OCI-LY7 (cell line): ENCODE results near the gene TTLL9. TPM values are rescaled to one million over a fixed set of nuclear protein-coding genes. Genes with fewer than 3 reads are reported as not detected.

Experiments used
- BruUV-seq: library from RNA; stranded (reverse); fragments of 400-500 nt; replicated peaks from 2 replicates; lab custom pipeline; 2021; lab: Mats Ljungman, UMichigan
- CTCF ChIA-PET: fragments of 300-600 bp; sonication (Branson Sonifier 250); formaldehyde crosslinking; loops from one replicate; lab custom pipeline; 2022; ENCODE audit warnings: antibody characterized with exemption; ENCODE audit not compliant: unreplicated experiment; lab: Charles Lee
- POLR2A ChIA-PET: fragments of 300-600 bp; sonication (Branson Sonifier 250); formaldehyde crosslinking; loops from one replicate; lab custom pipeline; 2022; ENCODE audit warnings: antibody characterized with exemption; lab: Charles Lee
- DNase-seq: peaks from one replicate; pipeline ENCODE4 v3.0.0-alpha.2; 2015; ENCODE audit warnings: low spot score
- H2AFZ ChIP-seq: fragments of 200-600 bp; sonication (generic), shearing (Covaris generic); 2 replicates; pipeline ENCODE4 v1.6.1; 2014; ENCODE audit warnings: mild to moderate bottlenecking, antibody characterized with exemption, low read length, moderate library complexity
- H3K27ac ChIP-seq: fragments of 200-600 bp; sonication (generic); 2 replicates; pipeline ENCODE4 v1.5.1; 2014; ENCODE audit warnings: mixed run types, low read depth, mild to moderate bottlenecking, moderate library complexity, low read length, inconsistent platforms; ENCODE audit not compliant: poor library complexity, severe bottlenecking
- H3K36me3 ChIP-seq: fragments of 200-600 bp; sonication (generic); 2 replicates; pipeline ENCODE4 v1.6.1; 2014; ENCODE audit warnings: mild to moderate bottlenecking, antibody characterized with exemption, low read length, moderate library complexity, mixed read lengths; ENCODE audit not compliant: insufficient read depth
- H3K4me1 ChIP-seq: fragments of 200-600 bp; sonication (generic); 2 replicates; pipeline ENCODE4 v1.5.1; 2014; ENCODE audit warnings: mild to moderate bottlenecking, low read length; ENCODE audit not compliant: insufficient read depth, poor library complexity, severe bottlenecking
- H3K4me2 ChIP-seq: fragments of 200-600 bp; sonication (generic); 2 replicates; pipeline ENCODE4 v1.6.1; 2014; ENCODE audit warnings: mild to moderate bottlenecking, low read length
- H3K4me3 ChIP-seq: fragments of 200-600 bp; sonication (generic); 2 replicates; pipeline ENCODE4 v1.5.1; 2014; ENCODE audit warnings: mild to moderate bottlenecking, low read depth, low read length; ENCODE audit not compliant: poor library complexity, severe bottlenecking
- H3K79me2 ChIP-seq: fragments of 200-600 bp; sonication (generic); 2 replicates; pipeline ENCODE4 v1.6.1; 2016; ENCODE audit warnings: low read depth, mild to moderate bottlenecking, low read length, moderate library complexity, mixed read lengths; ENCODE audit not compliant: insufficient read depth
- H3K9me2 ChIP-seq: fragments of 200-600 bp; sonication (generic); 2 replicates; pipeline ENCODE4 v1.6.1; 2016; ENCODE audit warnings: mild to moderate bottlenecking, low read length, mixed read lengths; ENCODE audit not compliant: insufficient read depth
- H3K9me3 ChIP-seq: fragments of 200-600 bp; sonication (generic); 2 replicates; pipeline ENCODE4 v1.6.1; 2014; ENCODE audit warnings: mild to moderate bottlenecking, mixed run types, low read length, mixed read lengths
- H4K20me1 ChIP-seq: fragments of 200-600 bp; sonication (generic); 2 replicates; pipeline ENCODE4 v1.6.1; 2014; ENCODE audit warnings: mild to moderate bottlenecking, antibody characterized with exemption, low read length, moderate library complexity, mixed read lengths; ENCODE audit not compliant: insufficient read depth
- CTCF ChIP-seq: fragments of 200-600 bp; sonication (generic); conservative IDR thresholded peaks from 2 replicates; pipeline ENCODE4 v1.5.1; 2014; ENCODE audit warnings: mild to moderate bottlenecking, antibody characterized with exemption, low read length, moderate library complexity, mixed read lengths
- EZH2phosphoT487 ChIP-seq: fragments of 200-600 bp; sonication (generic); IDR thresholded peaks from 2 replicates; pipeline ENCODE4 v1.6.1; 2018; ENCODE audit warnings: low read depth, borderline replicate concordance, mild to moderate bottlenecking, mixed run types, antibody characterized with exemption, low read length, moderate library complexity, mixed read lengths
- intact Hi-C: fragments of 100-400 bp; cut with micrococcal nuclease; formaldehyde crosslinking; loops from one replicate; pipeline ENCODE4 v1.10.0; 2022; ENCODE audit not compliant: unreplicated experiment
- total RNA-seq, 2 experiments: library from RNA; depleted of rRNA in 1 of 2; stranded (reverse); fragments of >200 nt in 1 of 2; shearing (Covaris generic) in 1 of 2; gene quantifications; 2 replicates each; pipeline ENCODE4 v1.2.3, GENCODE V29; 2014 to 2022

The TTLL9 gene
- total RNA-seq, 2 experiments from 2014 or later = not detected

GRCh38 chr20:31844737-31845299, 25.6 kb upstream of the TTLL9 start:
- Histone ChIP-seq H3K4me2 (no peak overlapping the region), H3K9me3 (no peaks in the 10 kb centered on the region), H3K9me2 (no peaks in the 10 kb centered on the region), H3K4me3 (no peak overlapping the region), H4K20me1 (no peaks in the 10 kb centered on the region), H3K4me1 (peaks cover 13% of the 10 kb centered on the region), H3K79me2 (no peaks in the 10 kb centered on the region), H3K27ac (no peak overlapping the region), H2AFZ (no peak overlapping the region), H3K36me3 (no peaks in the 10 kb centered on the region)
- ChIA-PET POLR2A (no interaction called here), CTCF (no interaction called here)
- DNase-seq = no peak
- TF ChIP-seq CTCF = no peak
- intact Hi-C loops = no loop called here
- BruUV-seq = no TSS peak

GRCh38 chr20:31845300-31845863, 25.1 kb upstream of the TTLL9 start, which contains the start of gene FOXS1:
TSS of gene FOXS1 (minus strand) at chr20:31845604. CDS start at chr20:31845542, 62 bp downstream.
- DNase-seq = no peak
- no peak within 1 kb of the TSS for H3K4me2 ChIP-seq
- no TSS peak for BruUV-seq
- CTCF ChIA-PET = no interaction called here
- TF ChIP-seq EZH2phosphoT487 = no peak
- no peak for TF ChIP-seq CTCF
- H3K79me2 ChIP-seq = no peaks in the 10 kb centered on the region
- peaks cover 13% of the 10 kb centered on the region for H3K4me1 ChIP-seq
- H4K20me1 ChIP-seq = no peaks in the 10 kb centered on the region
- H3K4me3 ChIP-seq = no peak within 1 kb of the TSS
- no peak within 1 kb of the TSS for H2AFZ ChIP-seq
- H3K9me2 ChIP-seq = no peaks in the 10 kb centered on the region
- intact Hi-C loops = no loop called here
- no peak within 1 kb of the TSS for H3K27ac ChIP-seq
- H3K36me3 ChIP-seq = no peaks in the 10 kb centered on the region
- POLR2A ChIA-PET = no interaction called here
- H3K9me3 ChIP-seq = no peaks in the 10 kb centered on the region

GRCh38 chr20:31846793-31847138, 23.7 kb upstream of the TTLL9 start:
- H3K79me2 ChIP-seq = no peaks in the 10 kb centered on the region
- intact Hi-C loops = loop anchor here (1.0 kb wide), 1 partner anchor 23 kb away; no protein-coding TSS in a partner anchor
- H3K36me3 ChIP-seq = no peaks in the 10 kb centered on the region
- peaks cover 13% of the 10 kb centered on the region for H3K4me1 ChIP-seq
- no TSS peak for BruUV-seq
- H4K20me1 ChIP-seq = no peaks in the 10 kb centered on the region
- no peak overlapping the region for H3K4me2 ChIP-seq
- no peaks in the 10 kb centered on the region for H3K9me3 ChIP-seq
- DNase-seq = no peak
- H3K9me2 ChIP-seq = no peaks in the 10 kb centered on the region
- H3K27ac ChIP-seq = no peak overlapping the region
- H3K4me3 ChIP-seq = no peak overlapping the region
- ChIA-PET POLR2A (interaction anchor here (0.6 kb wide), 1 partner anchor 564 kb away, joined by 4 read pairs; no protein-coding TSS in a partner anchor), CTCF (interaction anchor here (0.6 to 1.3 kb wide), 4 partner anchors 9 to 239 kb away, joined by 3 to 4 read pairs (median 3); no protein-coding TSS in a partner anchor)
- H2AFZ ChIP-seq = no peak overlapping the region
- peak; percentile 53 for TF ChIP-seq CTCF
- no peak for TF ChIP-seq EZH2phosphoT487
